HG03175 (cell line): ENCODE data around the gene CYTH3.
"Not testable (repeated sequence)": the region's sequence is repeated elsewhere in the genome, so short reads cannot be mapped to it uniquely, and the experiment has no call there.

Source experiments
- ATAC-seq: cut with Tn5 transposase; IDR thresholded peaks from one replicate; pipeline ENCODE4 v1.9.1; 2021; ENCODE audit warnings: mild to moderate bottlenecking, moderate library complexity; ENCODE audit not compliant: unreplicated experiment

CYTH3 gene

DNA sequence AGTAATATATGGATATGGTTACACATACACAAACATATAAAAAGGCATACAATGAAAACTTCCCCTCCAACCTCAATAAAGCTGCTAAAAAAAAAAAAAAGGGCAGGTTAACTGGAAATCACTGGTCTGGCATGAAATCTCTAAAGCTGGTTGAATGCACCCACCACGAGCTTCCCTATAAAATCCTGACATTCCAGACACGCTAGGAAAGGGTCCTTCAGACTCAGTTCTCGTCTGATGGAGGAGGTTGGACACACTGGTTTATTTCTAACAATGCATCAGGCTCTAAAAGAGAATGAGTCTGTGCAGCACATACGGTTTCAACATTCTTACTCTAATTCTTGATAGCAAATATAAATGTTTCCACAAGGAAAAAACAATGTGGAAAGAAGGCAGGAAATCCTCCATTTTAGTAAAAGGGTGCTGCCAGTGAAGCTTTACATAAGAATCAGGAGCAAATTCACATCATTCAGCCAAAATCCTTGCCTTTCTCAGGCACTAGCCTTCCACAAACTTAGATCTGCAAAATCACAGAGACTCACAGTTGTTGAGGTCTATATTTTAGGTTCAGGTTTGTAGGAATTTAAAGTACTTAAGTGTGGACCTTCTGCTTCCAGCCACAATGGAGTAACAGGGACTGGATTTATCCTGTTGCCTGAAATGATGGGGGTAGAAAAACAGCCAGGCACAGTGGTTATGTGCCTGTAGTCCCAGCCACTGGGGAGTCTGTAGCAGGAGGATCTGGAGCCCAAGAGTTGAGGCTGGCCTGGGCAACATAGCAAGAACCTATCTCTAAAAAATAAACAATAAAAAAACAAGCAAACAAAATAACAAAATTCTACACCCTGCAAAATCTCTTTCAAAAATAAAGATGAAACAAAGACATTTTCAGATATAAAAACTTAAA, 73.5 kb downstream of the CYTH3 start:
- no peak for ATAC-seq

DNA sequence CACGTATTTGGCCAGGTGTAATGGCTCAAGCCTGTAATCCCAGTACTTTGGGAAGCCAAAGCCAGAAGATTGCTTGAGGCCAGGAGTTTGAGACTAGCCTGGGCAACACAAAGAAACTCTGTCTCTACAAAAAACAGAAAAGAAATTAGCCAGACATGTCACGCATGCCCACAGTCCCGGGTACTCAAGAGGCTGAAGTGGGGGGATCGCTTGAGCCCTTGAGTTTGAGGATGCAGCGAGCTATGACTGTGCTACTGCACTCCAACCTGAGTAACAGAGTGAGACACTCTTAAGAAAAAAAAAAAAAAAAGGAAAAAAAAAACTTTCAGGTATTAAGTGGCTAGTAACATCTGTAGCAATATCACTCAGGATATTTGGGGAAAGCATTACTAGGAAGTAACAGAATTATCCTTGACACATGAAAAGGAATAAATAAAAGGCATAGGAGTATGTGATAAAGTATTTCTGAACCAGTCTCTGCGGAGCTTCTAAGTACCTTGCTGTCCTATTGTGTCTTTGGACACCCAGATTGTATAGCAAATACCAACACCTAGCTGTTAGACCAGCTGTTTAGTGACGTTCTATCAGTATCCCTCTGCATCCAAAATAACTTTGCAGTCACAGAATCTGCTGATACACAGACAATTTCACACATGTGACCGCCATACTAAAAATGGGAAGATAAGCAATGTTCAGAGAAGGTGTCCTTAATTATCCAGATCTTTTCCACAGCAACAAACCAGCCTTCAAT, 74.4 kb downstream of the CYTH3 start:
- ATAC-seq, result no peak

DNA sequence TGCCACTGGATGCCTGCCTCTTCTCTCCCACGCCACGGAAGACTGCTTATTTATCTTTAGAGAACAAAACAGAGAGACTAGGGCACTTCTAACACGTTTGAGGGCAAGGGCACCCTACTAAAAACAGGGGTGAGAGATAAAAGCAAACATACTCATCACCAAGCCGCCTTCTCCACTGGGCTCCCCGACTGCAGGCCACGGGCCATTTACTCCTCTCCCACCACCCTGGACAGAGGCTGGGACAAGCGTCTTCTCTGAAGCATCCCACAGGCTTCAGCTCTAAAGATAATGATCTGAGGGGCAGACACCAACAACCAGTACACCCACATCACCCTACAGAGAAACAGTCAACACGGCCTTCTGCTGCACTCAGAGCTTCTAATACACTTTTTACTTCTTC, 78.7 kb downstream of the CYTH3 start:
- no peak for ATAC-seq

DNA sequence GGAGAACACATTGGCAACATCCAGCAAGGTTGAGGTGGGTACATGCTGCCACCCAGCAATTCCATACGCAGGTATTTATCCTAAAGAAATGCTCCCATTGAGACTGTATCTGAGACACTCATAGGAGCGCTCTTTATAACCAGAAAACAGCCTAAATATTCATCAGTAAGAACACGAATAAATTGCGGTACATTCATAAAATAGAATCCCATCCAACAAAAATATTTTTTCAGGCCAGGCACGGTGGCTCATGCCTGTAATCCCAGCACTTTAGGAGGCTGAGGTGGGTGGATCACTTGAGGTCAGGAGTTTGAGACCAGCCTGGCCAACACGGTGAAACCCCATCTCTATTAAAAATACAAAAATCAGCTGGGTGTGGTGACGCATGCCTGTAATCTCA, 81.9 kb downstream of the CYTH3 start:
- ATAC-seq, result not testable (repeated sequence)

DNA sequence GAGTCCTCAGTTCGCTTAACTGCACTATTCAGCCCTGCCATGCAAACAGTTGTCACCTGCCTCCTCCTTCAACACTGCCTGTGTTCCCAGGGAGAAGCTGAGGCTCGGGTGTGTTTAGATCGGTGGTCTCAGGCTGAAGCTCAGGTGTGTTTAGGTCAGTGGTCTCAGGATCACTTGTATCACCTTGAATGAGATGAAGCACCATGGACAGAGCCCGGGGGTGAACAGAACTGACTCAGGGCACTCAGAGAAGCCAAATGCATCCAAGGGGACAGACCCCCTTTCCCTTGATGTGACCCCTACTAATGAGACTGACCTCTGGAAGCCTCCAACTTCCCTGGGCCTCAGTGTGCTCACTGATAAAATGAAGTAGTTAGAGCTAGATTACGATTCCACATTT, 84.0 kb downstream of the CYTH3 start:
- no peak for ATAC-seq

DNA sequence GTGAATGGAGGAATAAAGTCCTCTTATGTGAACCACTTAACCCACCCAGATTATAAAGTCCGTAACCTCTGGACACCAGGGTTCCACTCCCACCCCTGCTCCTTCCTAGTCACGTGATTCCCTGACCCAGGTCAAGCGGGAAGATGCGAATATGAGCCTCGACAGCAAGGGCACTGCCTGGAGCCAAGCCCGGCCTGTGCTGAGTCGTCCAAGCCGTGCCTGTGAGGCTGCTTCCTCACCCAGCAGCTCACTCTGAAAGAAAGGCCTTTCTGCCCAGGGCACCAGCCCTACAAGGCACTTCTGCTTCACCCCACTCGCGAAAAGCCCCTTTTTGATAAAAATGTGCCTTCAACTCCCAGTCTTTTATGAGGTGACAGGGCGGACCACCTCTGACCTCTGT, 85.8 kb downstream of the CYTH3 start:
- no peak for ATAC-seq

DNA sequence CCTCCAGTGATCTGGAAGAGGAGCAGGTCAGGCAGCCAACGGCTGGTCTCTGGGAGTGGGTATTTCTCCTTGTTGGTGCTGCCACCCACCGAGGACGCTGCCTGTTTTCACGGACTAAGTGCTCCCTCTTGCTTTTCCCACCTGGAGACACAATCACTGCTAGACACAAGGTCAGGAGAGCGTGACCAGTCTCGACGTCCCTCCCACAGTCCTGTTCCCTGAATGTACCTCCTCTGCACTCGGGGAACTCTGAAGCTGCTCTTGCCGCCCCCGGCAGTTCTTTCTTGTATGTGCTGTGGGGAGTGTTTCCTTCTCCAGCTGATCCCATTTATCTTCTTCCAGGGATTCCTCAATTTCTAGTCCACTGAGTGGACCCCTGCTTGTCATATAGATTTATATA, 89.4 kb downstream of the CYTH3 start:
- ATAC-seq, result no peak

DNA sequence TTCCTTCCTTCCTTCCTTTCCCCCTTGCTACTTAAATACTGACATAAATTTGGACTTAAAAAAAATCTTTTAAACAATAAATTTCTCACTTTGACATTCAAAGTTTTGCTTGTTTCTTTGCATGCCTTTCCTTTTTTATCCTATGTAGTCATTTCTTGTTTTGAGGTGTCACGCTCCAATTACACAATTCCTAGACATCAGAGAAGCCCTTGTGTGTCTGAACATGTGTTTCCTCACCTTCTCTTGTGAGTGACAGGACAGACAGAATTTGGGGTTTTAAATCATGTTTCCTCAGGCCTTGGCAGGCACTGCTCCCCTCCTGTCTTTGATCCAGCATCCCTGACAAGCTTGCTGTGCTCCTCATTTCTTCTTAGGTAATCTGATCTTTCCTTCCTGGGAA, 91.3 kb downstream of the CYTH3 start:
- ATAC-seq, result no peak

DNA sequence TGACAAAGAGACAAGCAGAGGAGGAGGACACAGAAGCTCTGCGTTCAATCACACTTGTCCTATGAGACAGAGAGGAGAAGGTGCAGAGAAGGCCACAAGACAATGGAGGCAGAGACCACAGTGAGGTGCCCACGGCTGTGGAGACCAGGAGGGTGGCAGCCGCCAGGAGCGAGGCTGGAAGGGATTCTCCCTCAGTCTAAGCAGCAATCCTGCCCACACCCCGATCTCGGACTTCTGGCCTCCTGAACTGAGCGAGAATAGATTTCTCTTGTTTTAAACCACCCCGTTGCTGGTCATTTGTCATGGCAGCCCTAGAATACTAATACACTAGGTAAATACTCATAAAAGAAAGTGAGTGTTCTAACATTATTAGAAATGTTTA, 92.1 kb downstream of the CYTH3 start:
- no peak for ATAC-seq

DNA sequence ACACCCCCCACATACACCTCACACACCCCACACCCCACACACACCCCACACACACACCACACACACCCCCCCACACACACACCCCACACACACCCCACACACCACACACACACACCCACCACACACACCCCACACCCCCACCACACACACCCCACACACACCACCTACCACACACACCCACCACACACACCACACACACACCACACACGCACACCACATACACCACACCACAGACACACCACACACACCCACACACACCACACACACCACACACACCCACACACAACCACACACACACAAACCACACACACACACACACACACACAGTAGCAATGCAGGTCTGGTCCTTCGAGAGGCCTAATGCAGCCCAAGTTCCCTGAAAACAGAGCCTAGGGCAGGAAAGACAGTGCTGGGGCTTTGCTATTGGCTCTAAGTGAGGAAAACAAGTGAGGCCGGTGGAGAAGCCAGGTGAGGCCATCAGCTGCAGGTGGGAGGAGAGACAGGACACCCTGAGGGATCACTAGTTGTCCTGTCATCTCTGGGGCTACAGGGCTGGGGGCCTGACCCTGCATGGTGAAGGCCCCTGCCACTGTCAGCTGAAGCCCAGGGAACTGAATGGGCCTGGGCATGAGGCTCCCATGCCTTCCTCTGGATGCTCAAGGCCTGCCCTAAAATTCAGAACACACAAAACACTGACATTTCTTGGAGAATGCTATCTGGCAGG, 92.6 kb downstream of the CYTH3 start:
- no peak for ATAC-seq

DNA sequence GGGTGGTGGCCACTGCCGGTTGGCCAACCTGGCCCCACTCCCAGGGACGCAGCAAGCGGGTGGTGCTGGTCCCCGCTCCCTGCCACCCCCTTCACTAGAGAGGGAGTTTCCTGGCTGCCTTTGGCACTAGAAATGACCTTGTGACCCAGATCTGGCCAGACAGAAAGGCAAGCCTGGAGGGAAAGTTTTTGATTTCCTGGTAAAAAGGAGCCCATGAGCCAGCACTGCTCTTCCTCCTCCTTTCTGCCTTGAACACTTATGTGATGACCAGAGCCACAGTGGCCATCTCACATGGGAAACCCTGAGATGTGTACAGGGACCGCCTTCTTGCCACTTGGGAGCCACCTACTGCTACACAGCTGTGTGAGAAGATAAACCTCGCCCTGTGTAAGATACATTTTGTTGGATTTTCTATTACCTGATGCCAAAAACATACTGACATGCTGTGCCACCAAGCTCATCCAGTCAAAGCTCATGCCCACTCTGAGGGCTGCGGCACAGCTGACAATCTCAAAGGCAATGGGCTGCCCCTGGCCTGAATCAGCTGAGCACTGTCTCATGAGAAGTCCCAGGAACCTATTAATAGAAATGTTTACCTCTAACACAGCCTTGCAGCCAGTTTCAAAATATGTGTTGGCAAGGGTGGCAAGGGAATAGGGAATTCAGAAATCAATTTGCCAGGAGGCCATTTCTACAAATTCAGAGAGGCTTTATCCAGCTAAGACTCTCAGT, 94.0 kb downstream of the CYTH3 start:
- no peak for ATAC-seq

DNA sequence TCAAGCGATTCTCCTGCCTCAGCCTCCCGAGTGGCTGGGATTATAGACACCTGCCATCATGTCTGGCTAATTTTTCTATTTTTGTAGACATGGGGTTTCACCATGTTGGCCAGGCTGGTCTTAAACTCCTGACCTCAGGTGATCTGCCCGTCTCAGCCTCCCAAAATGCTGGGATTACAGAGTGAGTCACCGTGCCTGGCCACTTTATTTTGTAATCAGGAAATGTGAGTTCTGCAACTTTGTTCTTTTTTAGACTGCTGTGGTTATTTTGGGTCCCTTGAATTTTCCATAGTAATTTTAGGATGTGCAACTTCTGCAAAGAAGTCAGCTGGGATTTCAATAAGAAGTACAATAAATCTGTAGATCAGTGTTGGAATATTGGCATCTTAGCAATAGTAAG, 96.8 kb downstream of the CYTH3 start:
- no peak for ATAC-seq

DNA sequence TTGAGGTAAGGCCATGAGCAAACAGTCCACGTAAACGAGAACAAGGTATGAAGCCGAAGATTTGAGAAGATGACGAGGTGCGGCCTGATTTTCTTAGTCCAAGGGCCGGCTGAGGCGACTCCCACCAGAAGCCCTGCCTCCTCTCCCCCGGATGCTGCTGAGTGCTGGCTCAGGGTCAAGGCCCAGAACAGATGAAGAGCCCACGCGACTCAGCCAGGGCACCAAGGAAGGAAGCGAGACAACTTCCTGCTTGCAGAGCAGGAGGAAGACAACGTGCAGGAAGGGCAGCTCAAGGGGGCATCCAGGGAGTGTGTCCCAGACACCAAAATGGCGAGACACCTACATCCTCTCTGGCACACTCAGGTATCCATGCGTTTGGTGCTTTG, 99.5 kb downstream of the CYTH3 start:
- no peak for ATAC-seq

DNA sequence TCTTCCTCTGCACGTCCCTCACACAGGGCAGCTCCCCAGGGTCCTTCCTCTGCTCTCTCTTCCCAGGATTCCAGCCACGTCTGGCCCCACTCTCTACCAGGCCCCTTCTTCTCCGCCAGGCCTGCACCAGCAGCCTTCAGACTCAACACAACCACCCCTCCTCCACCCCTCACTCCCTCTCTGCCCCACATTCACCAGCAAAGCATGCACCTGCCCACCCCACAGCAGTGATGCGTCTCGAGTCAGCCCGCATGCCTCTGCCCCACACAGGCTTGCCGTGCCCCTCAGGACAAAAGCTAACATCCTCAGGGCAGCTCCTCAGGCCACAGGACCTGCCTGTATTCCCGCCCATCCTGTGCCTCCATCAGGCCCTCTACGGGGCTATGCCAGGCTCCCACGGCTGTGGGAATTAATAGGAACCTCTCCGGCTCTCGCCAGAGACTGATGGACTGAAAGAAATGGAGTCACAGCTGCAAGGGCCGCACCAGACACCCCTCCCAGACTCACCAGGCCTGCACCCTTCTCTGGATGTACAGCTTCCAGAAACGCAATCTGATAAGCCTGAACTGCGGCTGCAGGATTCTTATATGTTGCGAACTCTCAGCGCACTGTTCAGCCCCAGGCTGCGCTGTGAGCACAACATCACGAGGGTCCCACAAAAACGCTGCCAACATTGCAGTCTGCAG, 100.1 kb downstream of the CYTH3 start:
- no peak for ATAC-seq

DNA sequence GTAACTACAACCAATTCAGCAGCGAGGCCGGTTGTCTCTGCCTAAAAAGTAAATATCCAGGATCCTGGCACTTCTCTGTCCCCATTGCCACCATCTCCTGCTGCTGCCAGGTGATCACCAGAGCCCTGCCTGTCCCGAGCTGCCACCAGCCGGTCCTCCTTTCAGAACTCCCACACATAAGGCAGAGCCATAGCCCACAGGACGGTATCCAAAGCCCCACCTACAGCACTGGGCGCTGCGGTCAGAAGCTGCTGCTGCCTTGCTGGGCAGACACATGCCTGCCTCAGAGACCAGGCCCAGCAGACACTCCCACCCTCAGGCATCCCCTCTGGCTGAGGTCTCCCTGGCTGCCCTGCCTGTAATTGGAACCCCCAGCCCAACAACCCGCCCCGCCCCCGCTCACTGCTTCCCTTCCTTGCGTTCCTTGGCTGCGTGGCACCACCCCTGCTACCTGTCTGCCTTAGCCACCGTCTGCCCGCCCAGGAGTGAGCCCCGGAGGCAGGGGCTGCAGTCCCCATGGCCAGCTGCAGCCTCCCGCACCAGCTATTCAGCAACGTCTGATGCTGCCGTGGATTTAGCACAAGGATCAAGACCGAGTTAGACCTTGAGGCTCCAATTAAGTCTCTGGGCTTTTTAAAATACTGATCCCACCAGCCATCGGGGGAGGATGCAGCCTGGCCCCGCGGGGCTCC, 100.7 kb downstream of the CYTH3 start:
- ATAC-seq, result no peak

DNA sequence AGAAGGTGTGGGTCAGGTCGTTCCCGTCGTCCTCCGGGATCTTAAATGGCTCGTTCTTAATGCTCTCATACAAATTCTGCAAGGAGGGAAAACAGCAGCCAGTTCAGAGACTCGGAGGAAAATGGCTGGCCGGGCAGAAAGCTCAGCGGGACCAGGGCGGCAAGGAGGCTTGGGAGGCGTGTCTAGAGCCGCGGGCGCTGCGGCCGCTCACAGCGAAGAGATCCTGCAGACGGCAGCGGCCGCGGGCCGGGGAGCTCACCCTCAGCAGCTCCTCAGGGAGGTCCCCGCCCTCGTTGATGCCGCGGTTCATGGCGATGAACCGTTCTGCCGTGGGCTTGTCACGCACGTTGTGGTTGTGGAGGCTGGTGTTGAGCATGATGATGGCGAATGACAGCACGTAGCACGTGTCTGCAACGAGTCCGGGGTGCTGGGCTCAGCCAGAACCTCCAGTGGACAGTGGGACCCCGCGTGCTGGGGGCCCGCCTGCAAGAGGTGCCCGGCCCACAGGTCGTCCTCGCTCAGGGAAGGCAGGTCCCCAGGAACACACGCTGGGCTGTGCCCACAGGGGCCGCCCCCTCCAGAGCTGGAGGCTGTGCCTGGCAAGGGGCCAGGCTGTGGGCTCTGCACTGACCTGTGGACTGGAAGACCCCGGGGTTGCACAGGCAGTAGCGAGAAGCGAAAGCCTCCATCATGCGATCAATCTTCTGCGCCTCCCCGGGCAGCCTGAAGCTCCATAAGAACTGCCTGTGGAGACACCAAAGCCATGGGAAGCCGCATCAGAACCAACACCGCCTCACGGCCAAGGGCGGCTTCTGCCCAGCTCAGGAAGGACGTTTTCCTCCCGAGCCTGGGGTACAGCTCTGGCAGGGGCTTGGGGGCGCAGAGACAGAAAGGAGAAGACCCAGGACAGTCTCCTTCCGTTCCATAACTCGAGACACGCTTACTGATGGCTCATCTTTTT, 101.6 kb downstream of the CYTH3 start:
- no peak for ATAC-seq

DNA sequence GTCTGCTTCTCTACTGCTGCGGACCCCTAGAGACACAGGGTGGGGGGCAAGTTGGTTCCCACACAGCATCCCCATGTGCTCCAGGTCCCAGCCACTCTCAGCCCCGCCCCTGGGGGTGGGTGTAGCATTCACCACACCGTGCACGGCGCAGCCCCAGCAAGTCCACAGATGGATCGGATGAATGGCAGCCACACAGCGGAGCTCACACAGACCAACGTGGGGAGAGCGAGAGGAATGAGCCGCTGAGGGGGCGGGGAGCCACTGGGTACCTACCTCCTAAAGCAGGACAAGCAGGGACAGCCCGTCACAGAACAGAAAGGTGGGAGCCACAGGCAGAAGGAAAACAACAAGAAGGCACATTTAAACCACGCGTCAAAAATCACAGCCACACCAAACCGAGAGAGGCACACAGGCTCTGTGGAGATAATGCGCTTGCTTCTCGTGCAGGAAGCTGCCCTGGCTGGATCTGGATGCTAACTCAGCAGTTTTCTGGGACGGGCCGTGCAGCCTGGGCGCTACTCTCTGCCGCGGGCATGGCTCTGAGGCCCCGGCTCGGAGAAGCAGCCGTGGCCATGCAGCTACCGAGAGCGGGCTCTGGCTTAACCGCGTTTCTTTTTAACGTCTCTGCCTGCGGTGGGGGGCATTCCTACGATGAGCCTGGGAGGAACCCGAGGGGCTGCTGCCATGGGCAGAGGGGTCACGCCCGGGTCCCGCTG, 102.5 kb downstream of the CYTH3 start:
- ATAC-seq, result no peak

DNA sequence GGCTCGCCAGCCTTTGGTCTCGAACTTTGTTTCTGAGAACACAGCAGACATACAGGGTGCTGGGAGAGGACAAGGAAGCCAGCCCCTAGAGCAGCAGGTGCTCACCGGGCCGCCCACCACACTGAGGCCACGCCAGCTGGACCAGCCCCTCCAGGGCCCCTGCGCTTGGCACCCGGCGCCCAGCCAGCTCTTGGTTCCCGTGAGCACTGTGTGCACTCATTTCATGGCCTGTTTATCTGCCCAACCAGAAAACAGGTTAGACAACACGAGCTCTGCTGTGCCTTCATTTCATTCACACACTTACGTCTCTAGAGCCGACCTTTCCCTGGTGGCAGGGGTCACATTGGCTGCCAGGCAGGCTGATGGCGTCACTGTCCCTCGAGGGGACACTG, 104.0 kb downstream of the CYTH3 start:
- no peak for ATAC-seq
